Neutrophil (primary cell): Measurements from ENCODE around the gene CARM1.
"Not testable (repeated sequence)": the region's sequence is repeated elsewhere in the genome, so short reads cannot be mapped to it uniquely, and the experiment has no call there.

Source experiments
- H3K27ac ChIP-seq: fragments of 200-600 bp; sonication (generic); 2 replicates; pipeline ENCODE4 v1.5.1; 2016; ENCODE audit warnings: mild to moderate bottlenecking, moderate library complexity
- H3K27me3 ChIP-seq: fragments of 200-600 bp; sonication (generic); 2 replicates; pipeline ENCODE4 v1.6.0; 2016; ENCODE audit warnings: mild to moderate bottlenecking
- H3K36me3 ChIP-seq: fragments of 200-600 bp; sonication (generic); 2 replicates; pipeline ENCODE4 v1.5.1; 2017
- H3K4me1 ChIP-seq, 2 experiments: fragments of 200-600 bp in 1 of 2; sonication (generic) in 1 of 2; 1 replicate in 1 of 2; 2 replicates in 1 of 2; pipeline versions ENCODE4 v1.5.1 to v1.6.1; 2013 to 2016; ENCODE audit warnings: low read depth in 1 of 2, low read length in 1 of 2, mild to moderate bottlenecking in 1 of 2, moderate library complexity in 1 of 2; ENCODE audit not compliant: control insufficient read depth in 1 of 2, insufficient read depth in 1 of 2
- H3K4me3 ChIP-seq, 2 experiments: fragments of 200-600 bp in 1 of 2; sonication (generic) in 1 of 2; 1 replicate in 1 of 2; 2 replicates in 1 of 2; pipeline ENCODE4 v1.5.1; 2013 to 2016; ENCODE audit warnings: low read depth in 1 of 2, low read length in 1 of 2, mild to moderate bottlenecking in 1 of 2, moderate library complexity in 1 of 2
- H3K9me3 ChIP-seq: fragments of 200-600 bp; sonication (generic); 2 replicates; pipeline ENCODE4 v1.5.1; 2016
- CTCF ChIP-seq: fragments of 200-600 bp; sonication (generic); IDR thresholded peaks from 2 replicates; pipeline ENCODE4 v1.5.1; 2016; ENCODE audit warnings: antibody characterized with exemption

Gene CARM1

GRCh38 chr19:10835089-10835753, 36.1 kb upstream of the CARM1 start:
- peak overlapping the region; percentile 98 for H3K27ac ChIP-seq
- H3K36me3 ChIP-seq, result peaks cover 48% of the 10 kb centered on the region
- H3K27me3 ChIP-seq, result no peaks in the 10 kb centered on the region
- peaks cover 10 to 16% of the 10 kb centered on the region in 2 experiments for H3K4me1 ChIP-seq
- no peak for TF ChIP-seq CTCF
- H3K9me3 ChIP-seq, result no peaks in the 10 kb centered on the region
- H3K4me3 ChIP-seq, result peak overlapping the region; percentile 98 to 99

- peak within 1 kb of the TSS; percentile 98 to 99 for H3K4me3 ChIP-seq
- no peaks in the 10 kb centered on the region for H3K9me3 ChIP-seq
- peaks cover 41% of the 10 kb centered on the region for H3K36me3 ChIP-seq
- H3K27ac ChIP-seq, result peak within 1 kb of the TSS; percentile 98
- no peaks in the 10 kb centered on the region for H3K27me3 ChIP-seq
- peaks cover 10 to 16% of the 10 kb centered on the region in 2 experiments for H3K4me1 ChIP-seq
- peak; percentile 65 for TF ChIP-seq CTCF
Measured at GRCh38 chr19:10835754-10836478, 35.4 kb upstream of the CARM1 start, which contains the start of gene TMED1. Gene TMED1, minus strand, starts transcription at chr19:10836212. Its CDS starts 21 bp downstream, at chr19:10836191.

GRCh38 chr19:10836479-10837330, 34.6 kb upstream of the CARM1 start:
- no peak for TF ChIP-seq CTCF
- Histone ChIP-seq H3K4me1 (peaks cover 10 to 16% of the 10 kb centered on the region in 2 experiments), H3K27ac (peak overlapping the region; percentile 98), H3K36me3 (peaks cover 34% of the 10 kb centered on the region), H3K27me3 (no peaks in the 10 kb centered on the region), H3K9me3 (no peaks in the 10 kb centered on the region), H3K4me3 (peak overlapping the region; percentile 98 to 99)

- not testable (repeated sequence) for H3K9me3 ChIP-seq, H3K4me3 ChIP-seq, H3K27me3 ChIP-seq, H3K27ac ChIP-seq
- Histone ChIP-seq H3K4me1 (peaks cover 10 to 16% of the 10 kb centered on the region in 2 experiments), H3K36me3 (peaks cover 24% of the 10 kb centered on the region)
Measured at GRCh38 chr19:10837649-10838048, 33.7 kb upstream of the CARM1 start.

- H3K9me3 ChIP-seq, result no peaks in the 10 kb centered on the region
- H3K36me3 ChIP-seq, result peaks cover 17% of the 10 kb centered on the region
- no peak for TF ChIP-seq CTCF
- H3K27ac ChIP-seq, result no peak overlapping the region
- H3K4me3 ChIP-seq, result no peak overlapping the region
- peaks cover 10 to 16% of the 10 kb centered on the region in 2 experiments for H3K4me1 ChIP-seq
- H3K27me3 ChIP-seq, result no peaks in the 10 kb centered on the region
Measured at GRCh38 chr19:10838377-10838776, 33.0 kb upstream of the CARM1 start.
